Activated CD4-positive, alpha-beta T cell treated with anti-CD3 and anti-CD28 coated beads, Interleukin-2, amount 50 U/mL, for 1 hour (primary cell): Measurements from ENCODE around the gene HOXB5.
A peak's percentile ranks its signal among the peaks of the same experiment; 100 is the strongest.

ENCODE experiments used
- DNase-seq: peaks from one replicate; pipeline ENCODE4 v3.0.0-alpha.2; 2020

HOXB5 gene

GRCh38 chr17:48559122-48559839, 34.3 kb downstream of the HOXB5 start:
- DNase-seq = no peak

- no peak for DNase-seq
Observed at GRCh38 chr17:48558831-48559121, 34.8 kb downstream of the HOXB5 start.

GRCh38 chr17:48558057-48558830, 35.3 kb downstream of the HOXB5 start:
- no peak for DNase-seq

GRCh38 chr17:48556576-48557401, 36.8 kb downstream of the HOXB5 start:
- DNase-seq = no peak

- DNase-seq = no peak
Observed at GRCh38 chr17:48556229-48556575, 37.4 kb downstream of the HOXB5 start.

DNA sequence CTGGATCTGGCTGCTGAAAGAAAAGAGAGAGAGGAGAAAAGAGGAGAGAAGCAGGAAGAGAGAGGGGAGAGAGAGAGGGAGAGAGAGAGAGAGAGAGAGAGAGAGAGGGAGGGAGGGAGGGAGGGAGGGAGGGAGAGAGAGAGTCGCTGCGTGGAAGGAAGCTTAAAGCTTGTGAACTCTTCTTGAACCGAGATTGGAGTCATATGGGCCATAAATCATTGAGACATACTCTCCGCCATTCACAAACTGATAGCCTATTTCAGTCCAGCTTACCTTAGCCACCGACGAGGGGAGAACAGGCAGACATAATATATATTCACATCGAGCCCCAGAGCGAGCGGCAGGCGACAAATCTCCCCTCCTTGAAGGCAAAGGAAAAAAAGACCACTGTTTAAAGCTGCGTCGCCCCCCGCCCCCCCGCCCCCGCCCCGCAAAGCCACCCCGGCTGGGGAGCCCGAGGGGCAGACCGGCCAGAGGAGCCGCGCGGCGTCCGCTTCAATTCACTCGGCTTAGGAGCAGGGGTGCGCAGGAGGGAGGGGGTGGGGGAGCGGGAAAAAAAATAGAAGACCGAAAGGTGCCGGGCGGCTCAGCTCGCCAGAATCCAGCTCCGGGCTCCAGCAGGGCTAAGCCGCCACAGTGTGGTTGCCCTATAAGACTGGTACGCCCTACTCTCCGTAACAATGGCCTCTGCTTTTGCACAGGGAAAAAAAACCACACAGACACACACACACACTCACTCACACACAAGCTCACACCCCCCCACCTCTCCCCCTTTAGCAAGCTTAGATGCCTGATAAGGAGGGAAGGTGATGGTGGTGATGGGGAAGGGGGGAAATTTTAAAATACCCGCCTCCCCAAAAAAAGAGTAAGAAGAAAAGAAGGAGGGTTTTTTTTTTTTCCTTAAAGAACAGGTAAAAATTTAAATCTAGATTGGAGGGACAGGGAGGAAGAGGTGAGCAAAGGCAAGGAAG, 38.0 kb downstream of the HOXB5 start:
- no peak for DNase-seq

DNA sequence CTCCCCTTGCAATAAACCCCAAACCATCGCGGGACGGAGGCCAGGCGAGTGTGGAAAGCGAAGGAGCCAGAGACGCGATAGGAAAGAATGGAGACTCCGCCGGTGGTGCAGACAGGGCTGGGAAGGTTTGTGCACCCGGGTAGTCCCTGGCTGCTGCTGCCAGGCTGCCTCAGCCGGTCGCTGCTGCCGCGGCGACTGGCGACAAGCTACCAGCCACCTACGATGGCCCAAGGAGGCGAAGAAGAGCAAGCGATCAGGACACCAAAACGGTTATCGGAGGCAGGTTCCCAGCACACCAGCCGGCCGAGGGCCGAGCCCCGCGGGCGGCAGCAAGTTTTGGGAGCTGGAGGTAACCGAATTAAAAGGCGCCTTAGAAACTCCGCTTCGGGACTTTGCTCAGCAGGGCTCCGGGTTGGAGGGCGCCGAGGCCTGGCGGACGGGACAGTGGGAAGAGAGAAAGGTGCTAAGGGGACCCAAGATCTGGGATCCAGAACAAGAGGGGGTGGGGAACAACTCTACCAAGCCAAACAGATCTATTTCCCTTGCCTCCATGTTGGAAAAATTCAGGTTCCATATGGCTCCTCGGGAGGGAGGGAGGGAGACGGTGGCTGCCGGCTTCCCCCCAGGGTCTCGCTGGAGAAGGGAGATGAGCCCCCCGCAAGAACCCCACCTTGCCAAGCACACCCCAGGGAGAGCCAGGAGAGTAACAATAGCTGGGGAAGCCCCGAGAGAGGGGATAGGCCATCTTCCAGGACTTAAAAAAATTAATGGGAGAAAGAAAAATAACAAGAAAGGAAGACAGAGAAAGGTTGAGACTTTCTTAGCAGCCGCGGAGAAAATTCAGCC, 38.9 kb downstream of the HOXB5 start:
- no peak for DNase-seq

DNA sequence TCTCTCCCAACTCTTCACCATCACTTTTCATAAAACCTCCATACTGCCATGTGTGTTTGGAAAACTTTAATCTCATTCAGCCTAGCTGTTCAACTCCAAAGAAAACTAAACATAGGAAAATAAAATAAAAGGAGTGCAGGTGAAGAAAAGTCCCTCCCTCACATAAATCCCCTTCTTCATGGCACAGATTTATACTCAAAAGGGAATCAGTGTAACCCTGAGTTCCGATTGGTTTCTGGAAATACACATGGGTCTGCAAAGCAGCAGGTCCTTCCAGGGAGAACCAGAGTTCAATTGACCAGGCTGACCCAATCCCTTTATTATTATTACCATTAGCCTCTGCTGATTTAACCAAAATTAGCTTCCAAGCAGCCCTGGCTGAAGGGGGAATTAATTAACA, 39.8 kb downstream of the HOXB5 start:
- DNase-seq = no peak

GRCh38 chr17:48553190-48553547, 40.4 kb downstream of the HOXB5 start:
- no peak for DNase-seq

GRCh38 chr17:48552466-48553189, 41.0 kb downstream of the HOXB5 start:
- no peak for DNase-seq

GRCh38 chr17:48551596-48552465, 41.7 kb downstream of the HOXB5 start:
- DNase-seq = no peak

DNA sequence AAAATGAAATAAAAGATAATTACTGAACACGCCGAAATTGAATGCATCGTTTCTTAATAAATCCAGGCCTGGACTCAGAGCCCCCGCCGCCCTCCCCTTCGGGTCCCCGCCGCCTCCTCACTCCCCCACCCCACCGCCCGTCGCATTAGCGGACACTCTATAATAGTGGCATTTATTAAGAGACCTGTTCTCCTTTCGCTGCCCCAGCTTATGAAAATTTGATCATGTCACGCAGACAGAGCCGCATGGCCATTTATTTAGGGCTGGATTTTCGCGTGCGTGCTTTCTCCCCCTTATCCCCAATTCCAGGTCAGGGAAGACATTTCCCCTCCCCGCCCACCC, 42.4 kb downstream of the HOXB5 start:
- no peak for DNase-seq

DNA sequence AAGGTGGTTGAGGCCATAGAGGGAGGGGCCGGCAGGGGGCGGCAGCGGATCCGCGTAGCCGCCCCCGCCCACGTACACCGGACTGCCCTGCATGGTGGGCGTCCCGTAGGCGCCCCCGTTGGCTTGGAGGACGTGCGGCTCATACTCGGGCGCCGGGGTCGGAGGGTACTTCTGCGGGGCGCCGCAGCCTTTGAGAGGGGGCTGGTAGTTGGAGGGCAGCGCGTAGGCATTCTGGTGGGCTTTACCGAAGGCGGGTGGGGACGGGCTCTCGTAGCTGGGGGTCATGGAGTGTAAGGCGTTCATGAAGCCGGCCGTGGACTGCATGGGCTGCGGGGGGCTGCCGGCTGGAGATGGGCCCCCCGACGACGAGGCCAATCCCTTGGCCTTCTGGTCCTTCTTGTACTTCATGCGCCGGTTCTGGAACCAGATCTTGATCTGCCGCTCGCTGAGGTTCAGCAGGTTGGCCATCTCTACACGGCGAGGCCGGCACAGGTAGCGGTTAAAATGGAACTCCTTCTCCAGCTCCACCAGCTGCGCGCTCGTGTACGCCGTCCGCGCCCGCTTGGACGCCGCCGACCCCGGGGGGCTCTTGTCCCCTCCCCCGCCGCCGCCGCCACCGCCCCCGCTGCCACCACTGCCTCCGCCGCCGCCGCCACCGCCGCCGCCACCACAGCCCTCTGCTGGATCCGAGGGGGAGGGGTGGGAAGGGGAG, 42.9 kb downstream of the HOXB5 start:
- DNase-seq = no peak

GRCh38 chr17:48549914-48550501, 43.6 kb downstream of the HOXB5 start:
- no peak for DNase-seq

DNA sequence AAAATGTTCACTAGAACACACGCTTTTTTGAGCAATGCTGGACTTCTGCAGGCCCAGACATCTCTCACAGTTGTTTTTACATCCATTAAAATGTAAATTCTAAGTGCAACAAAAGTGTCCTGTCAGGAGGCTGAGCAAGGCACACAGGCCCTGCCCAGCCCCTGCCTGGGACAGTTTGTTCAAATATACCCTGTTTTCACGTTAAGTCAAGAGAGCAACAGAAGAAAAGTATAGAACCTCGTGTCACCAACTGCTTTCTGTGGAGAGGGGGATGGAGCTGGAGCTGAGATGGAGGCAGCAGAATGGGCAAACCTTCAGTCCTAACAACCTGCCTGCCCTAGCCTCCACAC, 44.3 kb downstream of the HOXB5 start:
- DNase-seq = no peak

GRCh38 chr17:48548523-48549280, 44.9 kb downstream of the HOXB5 start:
- no peak for DNase-seq

GRCh38 chr17:48547808-48548522, 45.6 kb downstream of the HOXB5 start:
- DNase-seq = peak; percentile 35
